ENCODE results near the gene FOXP1. TPM values are rescaled to one million over a fixed set of nuclear protein-coding genes. Genes with fewer than 3 reads are reported as not detected.

Gene FOXP1
- total and polyA plus RNA-seq, 2 donors (not counting 1 experiment from before 2014, with no cell fraction given), result 91.1 to 508 TPM

- no peaks in the 10 kb centered on the region for H3K27me3 Mint-ChIP-seq
- Histone ChIP-seq H3K4me1 (ENCODE audit: control insufficient read depth in 2 of 2, insufficient read depth in 2 of 2, low read length in 2 of 2) (peaks cover 21 to 31% of the 10 kb centered on the region in 2 donors), H3K9ac (ENCODE audit: low read length) (no peak overlapping the region), H3K9me3 (ENCODE audit: control extremely low read depth in 1 of 3, control insufficient read depth in 2 of 3, insufficient read depth in 1 of 3, low read length in 2 of 3) (no peaks in the 10 kb centered on the region), H3K27ac (ENCODE audit: low read length in 2 of 2) (no peak overlapping the region), H4K20me1 (ENCODE audit: control insufficient read depth, insufficient read depth, low read length, poor library complexity, severe bottlenecking) (no peaks in the 10 kb centered on the region), H3K79me2 (ENCODE audit: control insufficient read depth, insufficient read depth, low read length) (peaks cover 100% of the 10 kb centered on the region), H3K4me2 (replicated peaks; ENCODE audit: low read depth, low read length, poor library complexity, severe bottlenecking) (no peak overlapping the region), H2AFZ (ENCODE audit: insufficient read depth, low read depth, low read length, poor library complexity, severe bottlenecking) (no peak overlapping the region), H3K4me3 (ENCODE audit: control extremely low read depth in 1 of 5, extremely low read depth in 1 of 5, insufficient read depth in 1 of 5, low read depth in 2 of 5, low read length in 4 of 5) (no peak overlapping the region), H3K27me3 (replicated peaks in 1 of 4; ENCODE audit: control extremely low read depth in 1 of 4, control insufficient read depth in 3 of 4, insufficient read depth in 4 of 4, low read length in 3 of 4) (no peaks in the 10 kb centered on the region), H3K36me3 (replicated peaks in 1 of 2; ENCODE audit: control extremely low read depth in 1 of 2, control insufficient read depth in 1 of 2, extremely low read depth in 1 of 2, insufficient read depth in 2 of 2, low read length in 1 of 2) (peaks cover 0 to 1% of the 10 kb centered on the region in 2 experiments)
- no peak overlapping the region for H3K4me3 Mint-ChIP-seq
- POLR2A ChIA-PET, result interaction anchor here (1.0 kb wide), 1 partner anchor 157 kb away, joined by 11 read pairs; no protein-coding TSS in a partner anchor
- WGBS (ENCODE audit: insufficient coverage), result 44% methylated on average over 5 of the region's 6 CpGs
- no peak overlapping the region for H3K27ac Mint-ChIP-seq
- ATAC-seq (ENCODE audit: low read depth), result no peak
- intact Hi-C loops (cut with micrococcal nuclease), result loop anchor here (2.0 to 5.0 kb wide), 8 partner anchors 56 to 962 kb away; no protein-coding TSS in a partner anchor
- TF ChIP-seq CTCF (IDR thresholded peaks at IDR 0.05) (no peak), EZH2 (IDR thresholded peaks at IDR 0.05; ENCODE audit: borderline replicate concordance, insufficient read depth, low read depth, low read length, poor library complexity, severe bottlenecking) (no peak)
- CTCF ChIA-PET, result interaction anchor here (1.6 to 5.1 kb wide), 3 partner anchors 156 to 962 kb away, joined by 4 to 26 read pairs (median 4); no protein-coding TSS in a partner anchor
- DNase-seq, result no peak
- H3K4me1 Mint-ChIP-seq, result peaks cover 36% of the 10 kb centered on the region
- H3K9me3 Mint-ChIP-seq (ENCODE audit: insufficient read depth), result no peaks in the 10 kb centered on the region
Measured at GRCh38 chr3:71513081-71513480, 70.4 kb downstream of the FOXP1 start.

- H4K20me1 ChIP-seq (ENCODE audit: control insufficient read depth, insufficient read depth, low read length, poor library complexity, severe bottlenecking), result no peaks in the 10 kb centered on the region
- H3K4me2 ChIP-seq (replicated peaks; ENCODE audit: low read depth, low read length, poor library complexity, severe bottlenecking), result peak overlapping the region; percentile 54
- peak overlapping the region; percentile 6 for H2AFZ ChIP-seq (ENCODE audit: insufficient read depth, low read depth, low read length, poor library complexity, severe bottlenecking)
- H3K9me3 ChIP-seq (ENCODE audit: control extremely low read depth in 1 of 3, control insufficient read depth in 2 of 3, insufficient read depth in 1 of 3, low read length in 2 of 3), result no peaks in the 10 kb centered on the region
- ChIA-PET POLR2A (interaction anchor here (1.4 kb wide), 1 partner anchor 114 kb away, joined by 3 read pairs; no protein-coding TSS in a partner anchor), CTCF (interaction anchor here (0.6 to 5.1 kb wide), 10 partner anchors 11 to 962 kb away, joined by 3 to 26 read pairs (median 4); no protein-coding TSS in a partner anchor)
- TF ChIP-seq EZH2 (IDR thresholded peaks at IDR 0.05; ENCODE audit: borderline replicate concordance, insufficient read depth, low read depth, low read length, poor library complexity, severe bottlenecking) (no peak), CTCF (IDR thresholded peaks at IDR 0.05) (no peak)
- H3K27ac ChIP-seq (ENCODE audit: low read length in 2 of 2), result peak overlapping the region in 1 of 2 donors; percentile 74
- H3K36me3 ChIP-seq (replicated peaks in 1 of 2; ENCODE audit: control extremely low read depth in 1 of 2, control insufficient read depth in 1 of 2, extremely low read depth in 1 of 2, insufficient read depth in 2 of 2, low read length in 1 of 2), result peaks cover 0 to 1% of the 10 kb centered on the region in 2 experiments
- H3K4me3 ChIP-seq (ENCODE audit: control extremely low read depth in 1 of 5, extremely low read depth in 1 of 5, insufficient read depth in 1 of 5, low read depth in 2 of 5, low read length in 4 of 5), result no peak overlapping the region
- no peaks in the 10 kb centered on the region for H3K27me3 ChIP-seq (replicated peaks in 1 of 4; ENCODE audit: control extremely low read depth in 1 of 4, control insufficient read depth in 3 of 4, insufficient read depth in 4 of 4, low read length in 3 of 4)
- H3K4me1 ChIP-seq (ENCODE audit: control insufficient read depth in 2 of 2, insufficient read depth in 2 of 2, low read length in 2 of 2), result peaks cover 21 to 31% of the 10 kb centered on the region in 2 donors
- 86% methylated on average over 1 of the region's 4 CpGs for WGBS (ENCODE audit: insufficient coverage)
- H3K79me2 ChIP-seq (ENCODE audit: control insufficient read depth, insufficient read depth, low read length), result peaks cover 100% of the 10 kb centered on the region
- ATAC-seq (ENCODE audit: low read depth) (no peak), DNase-seq (no peak)
- Mint-ChIP-seq H3K27me3 (no peaks in the 10 kb centered on the region), H3K4me3 (no peak overlapping the region), H3K4me1 (peaks cover 31% of the 10 kb centered on the region), H3K27ac (no peak overlapping the region), H3K9me3 (ENCODE audit: insufficient read depth) (no peaks in the 10 kb centered on the region)
- no peak overlapping the region for H3K9ac ChIP-seq (ENCODE audit: low read length)
- intact Hi-C loops (cut with micrococcal nuclease), result loop anchor here (1.0 to 5.0 kb wide), 10 partner anchors 56 to 962 kb away; no protein-coding TSS in a partner anchor
Measured at GRCh38 chr3:71512544-71512943, 71.0 kb downstream of the FOXP1 start.

All from B cell (primary cell).